Thymus (tissue), 11 donors: ENCODE data around the gene NRG3. TPM values are rescaled to one million over a fixed set of nuclear protein-coding genes. Genes with fewer than 3 reads are reported as not detected.

ENCODE experiments used
- DNase-seq, 9 donors: peaks; one replicate each; pipeline ENCODE4 v3.0.0-alpha.2; 2013; ENCODE audit warnings: low spot score in 9 of 9, low read depth in 6 of 9, missing footprints in 1 of 9
- H3K27ac ChIP-seq, 2 donors: one replicate each; pipeline ENCODE4 v1.5.1; 2013; ENCODE audit warnings: control low read depth in 1 of 2, low read depth in 1 of 2, low read length in 1 of 2, mild to moderate bottlenecking in 1 of 2, moderate library complexity in 1 of 2
- H3K27me3 ChIP-seq, 2 donors: one replicate each; pipeline ENCODE4 v1.5.1; 2013; ENCODE audit warnings: low read length in 1 of 2; ENCODE audit not compliant: control insufficient read depth in 2 of 2, insufficient read depth in 1 of 2
- H3K36me3 ChIP-seq, 2 donors: one replicate each; pipeline ENCODE4 v1.5.1; 2013; ENCODE audit warnings: low read length in 1 of 2, mild to moderate bottlenecking in 1 of 2, moderate library complexity in 1 of 2; ENCODE audit not compliant: control insufficient read depth in 2 of 2, insufficient read depth in 2 of 2
- H3K4me1 ChIP-seq, 2 donors: one replicate each; pipeline ENCODE4 v1.5.1; 2013; ENCODE audit warnings: low read length in 2 of 2; ENCODE audit not compliant: control insufficient read depth in 2 of 2, insufficient read depth in 2 of 2
- H3K4me3 ChIP-seq, 2 donors: one replicate each; pipeline ENCODE4 v1.5.1; 2013; ENCODE audit warnings: low read length in 2 of 2, control low read depth in 1 of 2, mild to moderate bottlenecking in 1 of 2
- H3K9me3 ChIP-seq, 2 donors: one replicate each; pipeline ENCODE4 v1.5.1; 2013; ENCODE audit warnings: low read length in 1 of 2, mild to moderate bottlenecking in 1 of 2; ENCODE audit not compliant: control insufficient read depth in 2 of 2, insufficient read depth in 1 of 2
- WGBS: extraction: QIAGEN DNeasy Blood & Tissue Kit; methylation state at CpG from one replicate; pipeline ENCODE4 v1.1.7; 2013; 5-methylcytosine and 5-hydroxymethylcytosine counted together
- polyA plus RNA-seq: library from polyadenylated mRNA; stranded (reverse); fragments of 200-250 nt; gene quantifications from one replicate; pipeline ENCODE4 v1.2.3, GENCODE V29; 2013
- total RNA-seq: library from RNA; stranded (reverse); fragments of 120-200 nt; gene quantifications from one replicate; pipeline ENCODE4 v1.2.4, GENCODE V29; 2013
- donor health status: healthy.

NRG3 gene
- total and polyA plus RNA-seq, 2 donors, result 0.09 TPM; not detected in 1

DNA sequence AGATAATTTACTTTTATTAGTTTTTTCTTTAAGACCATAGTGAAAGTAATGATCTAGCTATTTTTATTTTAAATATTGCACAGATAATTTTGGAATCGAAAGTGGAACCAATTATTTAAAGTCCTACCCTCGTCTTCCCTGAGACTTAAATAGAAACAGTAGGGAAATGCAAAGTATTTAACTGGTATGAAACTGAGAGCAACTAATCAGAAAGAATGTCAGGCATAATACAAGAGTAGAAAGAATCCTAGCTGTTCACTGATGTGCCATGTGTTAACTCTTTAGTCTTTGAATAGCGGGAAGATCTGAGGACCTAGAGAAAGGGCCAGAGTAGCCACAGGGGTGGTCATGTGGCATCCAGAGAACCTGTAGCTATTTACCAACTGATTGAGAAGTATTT is 630.0 kb downstream of the NRG3 start:
- Histone ChIP-seq H3K4me1 (no peaks in the 10 kb centered on the region), H3K36me3 (no peaks in the 10 kb centered on the region), H3K27ac (no peak overlapping the region), H3K27me3 (no peaks in the 10 kb centered on the region), H3K9me3 (peaks cover 0 to 3% of the 10 kb centered on the region in 2 donors), H3K4me3 (no peak overlapping the region)
- no peak for DNase-seq
- 83% methylated on average over 3 of the region's 3 CpGs for WGBS

DNA sequence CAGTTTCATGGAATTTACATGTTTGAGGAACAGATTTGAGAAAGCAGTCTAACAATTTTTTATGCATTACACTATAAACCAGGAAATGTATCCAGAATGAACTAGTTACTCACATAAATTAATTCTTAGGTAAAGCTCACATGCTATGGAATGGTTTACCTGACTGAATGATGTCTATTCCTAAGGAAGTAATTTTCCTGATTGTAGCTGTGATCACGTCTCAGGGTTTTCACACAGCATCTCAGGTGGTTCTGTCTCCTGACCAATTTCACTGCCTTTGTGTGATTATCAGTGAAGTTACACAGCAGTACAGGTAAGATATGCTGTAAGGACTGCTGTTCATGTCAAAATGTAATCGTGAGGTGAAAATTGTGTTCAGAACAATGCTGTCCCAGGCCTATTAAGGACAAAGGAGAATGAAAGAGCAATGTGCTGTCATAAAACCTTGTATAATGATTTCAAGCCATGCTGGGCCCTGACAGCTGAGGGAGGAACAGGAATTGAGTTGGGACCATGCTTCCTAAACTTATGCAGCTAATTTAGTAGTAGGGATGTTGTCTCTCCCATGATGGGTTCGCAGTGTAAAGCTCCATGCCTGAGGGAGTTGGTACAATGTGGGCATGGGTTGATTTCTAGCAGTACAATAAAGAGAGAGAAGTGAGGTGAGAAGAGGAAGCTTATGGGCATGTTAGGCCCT is 631.8 kb downstream of the NRG3 start:
- DNase-seq, result no peak
- 87% methylated on average over 3 of the region's 3 CpGs for WGBS
- Histone ChIP-seq H3K27ac (no peak overlapping the region), H3K4me1 (no peaks in the 10 kb centered on the region), H3K9me3 (no peaks in the 10 kb centered on the region), H3K36me3 (no peaks in the 10 kb centered on the region), H3K27me3 (no peaks in the 10 kb centered on the region), H3K4me3 (no peak overlapping the region)

- no peaks in the 10 kb centered on the region for H3K9me3 ChIP-seq
- WGBS, result 93% methylated on average over 1 of the region's 1 CpG
- no peak overlapping the region for H3K4me3 ChIP-seq
- no peak overlapping the region for H3K27ac ChIP-seq
- no peaks in the 10 kb centered on the region for H3K36me3 ChIP-seq
- H3K4me1 ChIP-seq, result no peaks in the 10 kb centered on the region
- no peak for DNase-seq
- H3K27me3 ChIP-seq, result no peaks in the 10 kb centered on the region
Observed at GRCh38 chr10:82515256-82515655, 640.3 kb downstream of the NRG3 start.

DNA sequence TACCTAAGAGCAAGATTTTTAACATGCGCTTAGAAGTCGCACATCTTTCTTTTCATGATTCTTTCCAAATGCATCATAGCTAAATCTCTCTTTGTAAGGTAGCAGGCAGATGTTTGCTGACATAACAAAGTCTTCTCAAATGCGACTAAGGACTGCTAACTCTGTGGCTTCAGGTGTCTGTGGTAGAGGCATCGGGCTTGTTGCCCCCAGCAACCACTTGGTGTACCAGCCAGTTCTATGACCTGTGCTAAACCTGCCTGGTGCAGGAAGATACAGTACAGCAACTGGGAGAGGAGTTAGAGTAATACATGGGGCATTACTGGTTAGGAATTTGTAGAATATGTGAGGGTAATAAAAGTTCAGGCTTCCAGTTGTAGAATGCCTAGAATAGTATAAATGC is 654.1 kb downstream of the NRG3 start:
- no peak for DNase-seq
- H3K9me3 ChIP-seq, result no peaks in the 10 kb centered on the region
- no peaks in the 10 kb centered on the region for H3K36me3 ChIP-seq
- H3K4me1 ChIP-seq, result no peaks in the 10 kb centered on the region
- no peak overlapping the region for H3K4me3 ChIP-seq
- no peak overlapping the region for H3K27ac ChIP-seq
- 82% methylated on average over 4 of the region's 4 CpGs for WGBS
- no peaks in the 10 kb centered on the region for H3K27me3 ChIP-seq

- no peaks in the 10 kb centered on the region for H3K36me3 ChIP-seq
- no peaks in the 10 kb centered on the region for H3K27me3 ChIP-seq
- 95% methylated on average over 3 of the region's 3 CpGs for WGBS
- no peak overlapping the region for H3K4me3 ChIP-seq
- H3K4me1 ChIP-seq, result no peaks in the 10 kb centered on the region
- no peak for DNase-seq
- H3K9me3 ChIP-seq, result no peaks in the 10 kb centered on the region
- no peak overlapping the region for H3K27ac ChIP-seq
Observed at GRCh38 chr10:82535457-82535856, 660.5 kb downstream of the NRG3 start.

DNA sequence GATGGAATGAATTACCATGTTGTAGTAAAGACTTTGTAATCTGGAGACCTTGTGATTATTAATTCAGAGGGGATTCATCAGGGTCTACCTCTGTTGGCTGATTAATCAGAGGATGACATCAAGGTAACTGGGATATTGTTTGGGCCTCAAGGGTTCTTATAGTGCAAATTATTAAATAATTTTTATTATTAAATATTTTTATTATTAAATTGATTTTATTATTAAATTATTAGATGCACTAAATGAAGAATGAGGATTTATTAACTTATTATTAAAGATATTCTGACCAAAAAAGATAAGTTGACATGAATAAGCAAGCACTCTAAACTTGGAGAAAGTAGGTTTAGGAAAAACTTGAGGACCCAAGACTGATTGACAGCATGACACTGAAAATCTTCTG is 661.7 kb downstream of the NRG3 start:
- Histone ChIP-seq H3K36me3 (no peaks in the 10 kb centered on the region), H3K9me3 (no peaks in the 10 kb centered on the region), H3K27ac (no peak overlapping the region), H3K27me3 (no peaks in the 10 kb centered on the region), H3K4me1 (no peaks in the 10 kb centered on the region), H3K4me3 (no peak overlapping the region)
- no peak for DNase-seq

- Histone ChIP-seq H3K27me3 (no peaks in the 10 kb centered on the region), H3K4me1 (no peaks in the 10 kb centered on the region), H3K9me3 (no peaks in the 10 kb centered on the region), H3K27ac (no peak overlapping the region), H3K36me3 (no peaks in the 10 kb centered on the region), H3K4me3 (no peak overlapping the region)
- 90% methylated on average over 1 of the region's 1 CpG for WGBS
- no peak for DNase-seq
Observed at GRCh38 chr10:82538272-82538671, 663.3 kb downstream of the NRG3 start.

GRCh38 chr10:82543631-82544030 is 668.6 kb downstream of the NRG3 start:
- Histone ChIP-seq H3K4me1 (no peaks in the 10 kb centered on the region), H3K27ac (no peak overlapping the region), H3K4me3 (no peak overlapping the region), H3K36me3 (no peaks in the 10 kb centered on the region), H3K9me3 (no peaks in the 10 kb centered on the region), H3K27me3 (no peaks in the 10 kb centered on the region)
- no peak for DNase-seq
- 86% methylated on average over 2 of the region's 2 CpGs for WGBS

DNA sequence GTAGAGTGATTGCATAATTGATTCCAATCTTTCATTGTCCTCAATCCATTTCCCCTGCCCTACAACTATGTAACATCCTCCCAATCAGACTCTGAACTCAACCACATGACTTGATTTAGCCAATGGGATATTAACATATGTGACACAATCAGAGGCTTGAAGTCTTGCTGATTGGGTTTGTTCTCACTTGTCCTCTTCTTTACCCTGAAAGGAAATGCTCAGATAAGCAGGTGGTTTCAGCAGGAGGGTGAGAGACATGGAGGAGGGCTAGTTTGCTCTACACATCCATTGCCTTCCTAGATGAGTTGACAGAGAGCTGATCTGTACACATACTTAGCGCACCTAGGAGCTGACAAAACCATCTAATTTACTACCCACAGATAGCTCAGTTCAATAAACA is 669.4 kb downstream of the NRG3 start:
- Histone ChIP-seq H3K27ac (no peak overlapping the region), H3K9me3 (no peaks in the 10 kb centered on the region), H3K4me1 (no peaks in the 10 kb centered on the region), H3K4me3 (no peak overlapping the region), H3K27me3 (no peaks in the 10 kb centered on the region), H3K36me3 (no peaks in the 10 kb centered on the region)
- no peak for DNase-seq
- WGBS, result 94% methylated on average over 1 of the region's 1 CpG

- no peaks in the 10 kb centered on the region for H3K36me3 ChIP-seq
- no peaks in the 10 kb centered on the region for H3K4me1 ChIP-seq
- no peak overlapping the region for H3K27ac ChIP-seq
- no peaks in the 10 kb centered on the region for H3K27me3 ChIP-seq
- H3K9me3 ChIP-seq, result no peaks in the 10 kb centered on the region
- H3K4me3 ChIP-seq, result no peak overlapping the region
- 93% methylated on average over 3 of the region's 3 CpGs for WGBS
- no peak for DNase-seq
Observed at GRCh38 chr10:82551506-82551905, 676.5 kb downstream of the NRG3 start.
